ENCODE data around the gene HSD17B13. TPM values are rescaled to one million over a fixed set of nuclear protein-coding genes. Genes with fewer than 3 reads are reported as not detected.

The HSD17B13 gene
- total RNA-seq, 1 donor from 2014 or later: 4.2 TPM

DNA sequence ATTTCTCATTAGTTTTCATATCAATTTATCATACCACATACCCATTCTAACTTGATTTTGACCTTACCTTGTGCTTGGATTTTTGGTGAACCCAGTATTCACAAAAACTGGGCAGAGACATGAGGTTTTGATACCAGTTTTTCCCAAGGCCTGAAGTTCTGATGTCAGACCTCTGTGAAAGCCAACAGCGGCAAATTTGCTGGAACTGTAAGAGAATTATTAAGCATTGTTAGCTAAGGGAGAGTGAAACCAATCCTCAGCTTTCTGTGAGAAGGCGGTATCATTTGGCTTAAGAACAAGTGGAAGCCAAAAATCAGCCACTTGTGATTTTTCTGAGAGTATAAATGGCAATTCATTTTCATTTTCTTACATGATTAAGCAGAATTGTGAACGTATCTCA is 8.9 kb downstream of the HSD17B13 start:
- Histone ChIP-seq H3K4me1 (no peaks in the 10 kb centered on the region), H3K9me3 (no peaks in the 10 kb centered on the region), H3K36me3 (peaks cover 4% of the 10 kb centered on the region), H3K27me3 (ENCODE audit: low read depth) (no peaks in the 10 kb centered on the region), H3K4me3 (no peak overlapping the region), H3K27ac (no peak overlapping the region)
- intact Hi-C loops (cut with DNase I): no loop called here
- DNase-seq: no peak
- no peak for TF ChIP-seq CTCF (IDR thresholded peaks at IDR 0.05)
- no peak for ATAC-seq

GRCh38 chr4:87311684-87312083 is 11.0 kb downstream of the HSD17B13 start:
- intact Hi-C loops (cut with DNase I): no loop called here
- no peaks in the 10 kb centered on the region for H3K4me1 ChIP-seq
- H3K27ac ChIP-seq: no peak overlapping the region
- H3K27me3 ChIP-seq (ENCODE audit: low read depth): no peaks in the 10 kb centered on the region
- peaks cover 4% of the 10 kb centered on the region for H3K36me3 ChIP-seq
- ATAC-seq (no peak), DNase-seq (no peak)
- no peaks in the 10 kb centered on the region for H3K9me3 ChIP-seq
- no peak overlapping the region for H3K4me3 ChIP-seq
- TF ChIP-seq CTCF (IDR thresholded peaks at IDR 0.05): no peak

- Histone ChIP-seq H3K4me1 (no peaks in the 10 kb centered on the region), H3K36me3 (peaks cover 4% of the 10 kb centered on the region), H3K27ac (no peak overlapping the region), H3K9me3 (no peaks in the 10 kb centered on the region), H3K27me3 (ENCODE audit: low read depth) (no peaks in the 10 kb centered on the region), H3K4me3 (no peak overlapping the region)
- intact Hi-C loops (cut with DNase I): no loop called here
- no peak for TF ChIP-seq CTCF (IDR thresholded peaks at IDR 0.05)
- no peak for ATAC-seq
- no peak for DNase-seq
These were observed 11.9 kb downstream of the HSD17B13 start for GRCh38 chr4:87310691-87311335.

- H3K9me3 ChIP-seq: no peaks in the 10 kb centered on the region
- TF ChIP-seq CTCF (IDR thresholded peaks at IDR 0.05): no peak
- DNase-seq (no peak), ATAC-seq (no peak)
- H3K27me3 ChIP-seq (ENCODE audit: low read depth): no peaks in the 10 kb centered on the region
- intact Hi-C loops (cut with DNase I): no loop called here
- H3K4me1 ChIP-seq: no peaks in the 10 kb centered on the region
- no peak overlapping the region for H3K4me3 ChIP-seq
- no peak overlapping the region for H3K27ac ChIP-seq
- H3K36me3 ChIP-seq: peaks cover 4% of the 10 kb centered on the region
These were observed 13.1 kb downstream of the HSD17B13 start for GRCh38 chr4:87309625-87310024.

DNA sequence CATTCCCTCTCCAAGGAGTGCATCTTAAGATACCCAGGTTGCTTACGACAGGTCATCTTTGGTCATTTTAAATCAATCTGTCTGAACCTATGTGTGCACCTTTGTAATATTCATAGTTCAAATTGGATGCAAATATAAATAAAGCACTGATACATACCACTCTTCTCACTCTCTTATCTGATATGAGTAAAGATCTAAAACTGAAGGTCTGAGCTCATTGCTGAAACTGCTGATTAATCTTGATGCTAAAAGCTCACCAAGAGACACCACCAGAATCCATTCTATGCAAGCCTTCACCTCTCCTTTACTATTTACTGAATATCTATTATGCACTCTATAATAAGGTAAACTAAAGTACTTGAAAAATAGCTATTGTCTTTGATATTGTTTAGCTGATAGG is 16.6 kb downstream of the HSD17B13 start:
- no peak for DNase-seq
- no peaks in the 10 kb centered on the region for H3K9me3 ChIP-seq
- H3K4me1 ChIP-seq: no peaks in the 10 kb centered on the region
- no peak overlapping the region for H3K4me3 ChIP-seq
- TF ChIP-seq CTCF (IDR thresholded peaks at IDR 0.05): no peak
- ATAC-seq: no peak
- intact Hi-C loops (cut with DNase I): no loop called here
- no peak overlapping the region for H3K27ac ChIP-seq
- H3K36me3 ChIP-seq: peaks cover 4% of the 10 kb centered on the region
- H3K27me3 ChIP-seq (ENCODE audit: low read depth): no peaks in the 10 kb centered on the region

Measured in lower lobe of right lung (tissue), 2 donors.